ENCODE data around the gene CSGALNACT2. TPM values are rescaled to one million over a fixed set of nuclear protein-coding genes. Genes with fewer than 3 reads are reported as not detected.

The CSGALNACT2 gene
- total and polyA plus RNA-seq, 2 of the 13 experiments (the other 11 are each of a cell fraction or from before 2014, with no cell fraction given) = 3.3 to 7.1 TPM

GRCh38 chr10:43190775-43191174, 52.5 kb downstream of the CSGALNACT2 start:
- no peak for TF ChIP-seq ZNF800 (CRISPR knock-in tag; IDR thresholded peaks at IDR 0.05)
- Histone ChIP-seq H3K4me1 (ENCODE audit: insufficient read depth, low read length) (peaks cover 7% of the 10 kb centered on the region; the same call in 1 of the 2 replicates), H3K27ac (ENCODE audit: extremely low read length, insufficient read depth, low read length) (no peak overlapping the region), H2AFZ (ENCODE audit: low read length) (no peak overlapping the region), H3K79me2 (ENCODE audit: insufficient read depth, low read length) (no peaks in the 10 kb centered on the region), H3K27me3 (ENCODE audit: control insufficient read depth in 1 of 2, insufficient read depth in 2 of 2, low read length in 2 of 2) (no peaks in the 10 kb centered on the region), H3K36me3 (replicated peaks in 1 of 2; ENCODE audit: control insufficient read depth in 1 of 2, insufficient read depth in 2 of 2, low read length in 2 of 2) (no peaks in the 10 kb centered on the region), H3K9me3 (ENCODE audit: low read length) (no peaks in the 10 kb centered on the region), H3K4me3 (replicated peaks in 1 of 3; ENCODE audit: insufficient read depth in 1 of 3, low read depth in 2 of 3, low read length in 3 of 3) (no peak overlapping the region), H4K20me1 (ENCODE audit: insufficient read depth, low read length) (no peaks in the 10 kb centered on the region), H3K9ac (ENCODE audit: insufficient read depth, low read depth, low read length) (no peak overlapping the region), H3K4me2 (ENCODE audit: low read depth, low read length) (no peak overlapping the region)
- 61% methylated on average over 3 of the region's 3 CpGs for WGBS (ENCODE audit: low lambda C conversion rate)
- POLR2A ChIA-PET = no interaction called here
- FAIRE-seq = no peak
- ATAC-seq = no peak
- CTCF ChIA-PET (ENCODE audit: low intra/inter-chr PET ratio, low total read pairs) = no interaction called here
- intact Hi-C loops (cut with micrococcal nuclease; ENCODE audit: unreplicated experiment) = no loop called here
- in situ Hi-C loops (cut with HindIII; ENCODE audit: extremely low pct_ligation_motif_present, low pct_unique_long_range_greater_than_20kb) = no loop called here
- no peak for DNase-seq (ENCODE audit: low spot score)
- BruUV-seq (replicated peaks) = no TSS peak

- TF ChIP-seq, protein P1, sequence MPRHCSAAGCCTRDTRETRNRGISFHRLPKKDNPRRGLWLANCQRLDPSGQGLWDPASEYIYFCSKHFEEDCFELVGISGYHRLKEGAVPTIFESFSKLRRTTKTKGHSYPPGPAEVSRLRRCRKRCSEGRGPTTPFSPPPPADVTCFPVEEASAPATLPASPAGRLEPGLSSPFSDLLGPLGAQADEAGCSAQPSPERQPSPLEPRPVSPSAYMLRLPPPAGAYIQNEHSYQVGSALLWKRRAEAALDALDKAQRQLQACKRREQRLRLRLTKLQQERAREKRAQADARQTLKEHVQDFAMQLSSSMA (CRISPR knock-in tag; IDR thresholded peaks at IDR 0.05) = no peak
- TF ChIP-seq ZNF780A (CRISPR knock-in tag; IDR thresholded peaks at IDR 0.05) (no peak), MTF2 (CRISPR knock-in tag; IDR thresholded peaks at IDR 0.05; ENCODE audit: borderline replicate concordance) (no peak), ZSCAN30 (CRISPR knock-in tag; IDR thresholded peaks at IDR 0.05) (no peak)
- TF ChIP-seq, protein P2, sequence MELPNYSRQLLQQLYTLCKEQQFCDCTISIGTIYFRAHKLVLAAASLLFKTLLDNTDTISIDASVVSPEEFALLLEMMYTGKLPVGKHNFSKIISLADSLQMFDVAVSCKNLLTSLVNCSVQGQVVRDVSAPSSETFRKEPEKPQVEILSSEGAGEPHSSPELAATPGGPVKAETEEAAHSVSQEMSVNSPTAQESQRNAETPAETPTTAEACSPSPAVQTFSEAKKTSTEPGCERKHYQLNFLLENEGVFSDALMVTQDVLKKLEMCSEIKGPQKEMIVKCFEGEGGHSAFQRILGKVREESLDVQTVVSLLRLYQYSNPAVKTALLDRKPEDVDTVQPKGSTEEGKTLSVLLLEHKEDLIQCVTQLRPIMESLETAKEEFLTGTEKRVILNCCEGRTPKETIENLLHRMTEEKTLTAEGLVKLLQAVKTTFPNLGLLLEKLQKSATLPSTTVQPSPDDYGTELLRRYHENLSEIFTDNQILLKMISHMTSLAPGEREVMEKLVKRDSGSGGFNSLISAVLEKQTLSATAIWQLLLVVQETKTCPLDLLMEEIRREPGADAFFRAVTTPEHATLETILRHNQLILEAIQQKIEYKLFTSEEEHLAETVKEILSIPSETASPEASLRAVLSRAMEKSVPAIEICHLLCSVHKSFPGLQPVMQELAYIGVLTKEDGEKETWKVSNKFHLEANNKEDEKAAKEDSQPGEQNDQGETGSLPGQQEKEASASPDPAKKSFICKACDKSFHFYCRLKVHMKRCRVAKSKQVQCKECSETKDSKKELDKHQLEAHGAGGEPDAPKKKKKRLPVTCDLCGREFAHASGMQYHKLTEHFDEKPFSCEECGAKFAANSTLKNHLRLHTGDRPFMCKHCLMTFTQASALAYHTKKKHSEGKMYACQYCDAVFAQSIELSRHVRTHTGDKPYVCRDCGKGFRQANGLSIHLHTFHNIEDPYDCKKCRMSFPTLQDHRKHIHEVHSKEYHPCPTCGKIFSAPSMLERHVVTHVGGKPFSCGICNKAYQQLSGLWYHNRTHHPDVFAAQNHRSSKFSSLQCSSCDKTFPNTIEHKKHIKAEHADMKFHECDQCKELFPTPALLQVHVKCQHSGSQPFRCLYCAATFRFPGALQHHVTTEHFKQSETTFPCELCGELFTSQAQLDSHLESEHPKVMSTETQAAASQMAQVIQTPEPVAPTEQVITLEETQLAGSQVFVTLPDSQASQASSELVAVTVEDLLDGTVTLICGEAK (IDR thresholded peaks at IDR 0.05) = no peak
- TF ChIP-seq, protein P2 (CRISPR knock-in tag; IDR thresholded peaks at IDR 0.05) = no peak
- no peak overlapping the region for H2AFZ ChIP-seq (ENCODE audit: low read length)
- 61% methylated on average over 8 of the region's 9 CpGs for WGBS (ENCODE audit: low lambda C conversion rate)
- CTCF ChIA-PET (ENCODE audit: low intra/inter-chr PET ratio, low total read pairs) = no interaction called here
- no peaks in the 10 kb centered on the region for H4K20me1 ChIP-seq (ENCODE audit: insufficient read depth, low read length)
- DNase-seq (ENCODE audit: low spot score) = no peak
- H3K4me2 ChIP-seq (ENCODE audit: low read depth, low read length) = no peak overlapping the region
- H3K79me2 ChIP-seq (ENCODE audit: insufficient read depth, low read length) = no peaks in the 10 kb centered on the region
- FAIRE-seq = no peak
- no peaks in the 10 kb centered on the region; a peak in 1 of 5 replicates for H3K27me3 ChIP-seq (ENCODE audit: control insufficient read depth in 1 of 2, insufficient read depth in 2 of 2, low read length in 2 of 2)
- H3K36me3 ChIP-seq (replicated peaks in 1 of 2; ENCODE audit: control insufficient read depth in 1 of 2, insufficient read depth in 2 of 2, low read length in 2 of 2) = no peaks in the 10 kb centered on the region
- POLR2A ChIA-PET = no interaction called here
- H3K27ac ChIP-seq (ENCODE audit: extremely low read length, insufficient read depth, low read length) = no peak overlapping the region
- H3K4me3 ChIP-seq (replicated peaks in 1 of 3; ENCODE audit: insufficient read depth in 1 of 3, low read depth in 2 of 3, low read length in 3 of 3) = no peak overlapping the region
- in situ Hi-C loops (cut with HindIII; ENCODE audit: extremely low pct_ligation_motif_present, low pct_unique_long_range_greater_than_20kb) (no loop called here), intact Hi-C loops (cut with micrococcal nuclease; ENCODE audit: unreplicated experiment) (no loop called here)
- BruUV-seq (replicated peaks) = no TSS peak
- ATAC-seq = no peak
- no peaks in the 10 kb centered on the region for H3K9me3 ChIP-seq (ENCODE audit: low read length)
- no peak overlapping the region for H3K9ac ChIP-seq (ENCODE audit: insufficient read depth, low read depth, low read length)
- peaks cover 2% of the 10 kb centered on the region; the same call in 1 of the 2 replicates for H3K4me1 ChIP-seq (ENCODE audit: insufficient read depth, low read length)
These were observed 54.6 kb downstream of the CSGALNACT2 start for GRCh38 chr10:43192884-43193283.

Measured in HepG2 (cell line).